DOHH2 (cell line): Measurements from ENCODE around the gene CEP20.

ENCODE experiments used
- H3F3A ChIP-seq: fragments of 200-600 bp; sonication (generic), shearing (Covaris generic); 2 replicates; pipeline ENCODE4 v1.6.0; 2016; ENCODE audit warnings: antibody characterized with exemption, mild to moderate bottlenecking; ENCODE audit not compliant: control insufficient read depth, insufficient read depth
- H3K27ac ChIP-seq: fragments of 200-600 bp; sonication (generic); 2 replicates; pipeline ENCODE4 v1.5.1; 2014; ENCODE audit warnings: low read depth, mild to moderate bottlenecking, low read length, moderate library complexity
- H3K27me3 ChIP-seq: fragments of 200-600 bp; sonication (generic); 2 replicates; pipeline ENCODE4 v1.6.1; 2014; ENCODE audit warnings: mild to moderate bottlenecking, low read length, mixed read lengths; ENCODE audit not compliant: control insufficient read depth
- H3K36me3 ChIP-seq: fragments of 200-600 bp; sonication (generic); 2 replicates; pipeline ENCODE4 v1.6.1; 2014; ENCODE audit warnings: mild to moderate bottlenecking, low read length, moderate library complexity, mixed read lengths; ENCODE audit not compliant: control insufficient read depth
- H3K4me1 ChIP-seq: fragments of 200-600 bp; sonication (generic); 2 replicates; pipeline ENCODE4 v1.6.1; 2014; ENCODE audit warnings: mild to moderate bottlenecking, low read length, mixed read lengths; ENCODE audit not compliant: control insufficient read depth
- H3K4me2 ChIP-seq: fragments of 200-600 bp; sonication (generic); 2 replicates; pipeline ENCODE4 v1.6.0; 2014; ENCODE audit warnings: mild to moderate bottlenecking, low read length, moderate library complexity
- H3K4me3 ChIP-seq: fragments of 200-600 bp; sonication (generic); 2 replicates; pipeline ENCODE4 v1.5.1; 2014; ENCODE audit warnings: mild to moderate bottlenecking, low read length, mixed read lengths
- H3K79me2 ChIP-seq: fragments of 200-600 bp; sonication (generic); 2 replicates; pipeline ENCODE4 v1.6.1; 2014; ENCODE audit warnings: mild to moderate bottlenecking, low read length, mixed read lengths; ENCODE audit not compliant: control insufficient read depth
- H3K9me2 ChIP-seq: fragments of 200-600 bp; sonication (generic); replicated peaks from 2 replicates; pipeline ENCODE4 v1.6.1; 2014; ENCODE audit warnings: mild to moderate bottlenecking, low read length, mixed read lengths; ENCODE audit not compliant: control insufficient read depth
- H3K9me3 ChIP-seq: fragments of 200-600 bp; sonication (generic); 2 replicates; pipeline ENCODE4 v1.6.1; 2014; ENCODE audit warnings: antibody characterized with exemption, low read length, mixed read lengths; ENCODE audit not compliant: control insufficient read depth, insufficient read depth
- H4K20me1 ChIP-seq: fragments of 200-600 bp; sonication (generic); 2 replicates; pipeline ENCODE4 v1.6.0; 2014; ENCODE audit warnings: low read depth, mild to moderate bottlenecking, antibody characterized with exemption, low read length, moderate library complexity; ENCODE audit not compliant: control insufficient read depth, insufficient read depth
- CTCF ChIP-seq: fragments of 200-600 bp; sonication (generic); IDR thresholded peaks from one replicate; pipeline ENCODE4 v1.5.1; 2014; ENCODE audit warnings: antibody characterized with exemption, mild to moderate bottlenecking, low read depth, low read length; ENCODE audit not compliant: poor library complexity, severe bottlenecking
- EZH2phosphoT487 ChIP-seq: fragments of 200-600 bp; sonication (generic); IDR thresholded peaks from 2 replicates; pipeline ENCODE4 v1.6.1; 2017; ENCODE audit warnings: borderline replicate concordance, mild to moderate bottlenecking, antibody characterized with exemption, low read length, moderate library complexity, mixed read lengths

The CEP20 gene

DNA sequence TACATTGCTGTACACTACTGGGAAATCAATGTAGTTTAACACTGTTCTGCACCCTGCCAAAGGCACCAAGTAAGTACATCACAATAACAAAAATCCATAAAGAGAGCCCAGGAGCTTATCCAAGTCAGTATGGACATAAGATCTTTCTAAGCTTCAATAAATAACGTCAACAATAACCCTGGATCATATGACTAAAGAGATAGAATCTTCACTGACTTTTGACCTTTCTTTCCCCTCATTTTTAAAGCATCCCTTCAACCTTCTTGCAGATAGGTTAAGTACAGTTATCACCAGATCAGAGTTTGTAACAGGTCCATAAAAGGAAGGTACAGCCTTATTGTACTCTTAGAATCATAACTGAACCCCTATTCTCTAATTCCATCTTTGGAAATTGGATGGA, 2.3 kb downstream of the CEP20 start:
- Histone ChIP-seq H3K4me2 (0 out of 2 replicates have a peak overlapping the region, but pooled peaks have one; percentile 1), H4K20me1 (peaks cover 3% of the 10 kb centered on the region; the same call in 1 of the 2 replicates), H3K79me2 (peaks cover 54% of the 10 kb centered on the region), H3K9me2 (no peaks in the 10 kb centered on the region), H3K27ac (no peak overlapping the region), H3K27me3 (no peaks in the 10 kb centered on the region), H3K9me3 (no peaks in the 10 kb centered on the region), H3K4me3 (no peak overlapping the region), H3K4me1 (peaks cover 24% of the 10 kb centered on the region), H3F3A (no peaks in the 10 kb centered on the region), H3K36me3 (peaks cover 35% of the 10 kb centered on the region)
- TF ChIP-seq CTCF: no peak
- no peak for TF ChIP-seq EZH2phosphoT487

GRCh38 chr16:15885560-15886001, 2.8 kb downstream of the CEP20 start:
- Histone ChIP-seq H3K36me3 (peaks cover 35% of the 10 kb centered on the region), H4K20me1 (peaks cover 3% of the 10 kb centered on the region; the same call in 1 of the 2 replicates), H3K79me2 (peaks cover 54% of the 10 kb centered on the region), H3K4me1 (peaks cover 24% of the 10 kb centered on the region), H3F3A (no peaks in the 10 kb centered on the region), H3K9me3 (no peaks in the 10 kb centered on the region), H3K27me3 (no peaks in the 10 kb centered on the region), H3K4me2 (no peak overlapping the region), H3K9me2 (no peaks in the 10 kb centered on the region), H3K27ac (no peak overlapping the region), H3K4me3 (no peak overlapping the region)
- TF ChIP-seq EZH2phosphoT487 (no peak), CTCF (no peak)

GRCh38 chr16:15882563-15882962, 5.8 kb downstream of the CEP20 start:
- H3K4me1 ChIP-seq: peaks cover 15% of the 10 kb centered on the region
- H3K36me3 ChIP-seq: peaks cover 47% of the 10 kb centered on the region
- H3K27ac ChIP-seq: no peak overlapping the region
- H3K9me2 ChIP-seq: no peaks in the 10 kb centered on the region
- H4K20me1 ChIP-seq: peaks cover 3% of the 10 kb centered on the region; the same call in 1 of the 2 replicates
- peaks cover 46% of the 10 kb centered on the region for H3K79me2 ChIP-seq
- H3K4me3 ChIP-seq: no peak overlapping the region
- no peak for TF ChIP-seq CTCF
- no peak for TF ChIP-seq EZH2phosphoT487
- no peak overlapping the region for H3K4me2 ChIP-seq
- H3F3A ChIP-seq: no peaks in the 10 kb centered on the region
- no peaks in the 10 kb centered on the region for H3K27me3 ChIP-seq
- no peaks in the 10 kb centered on the region for H3K9me3 ChIP-seq
